ENCODE results near the gene TAAR6.
"Not testable (repeated sequence)": the region's sequence is repeated elsewhere in the genome, so short reads cannot be mapped to it uniquely, and the experiment has no call there.

Gene TAAR6

GRCh38 chr6:132589454-132589853 is 19.3 kb downstream of the TAAR6 start, which contains the start of gene TAAR5:
TAAR5 (minus strand) TSS chr6:132589741; CDS start chr6:132589686, 55 bp downstream.
- Histone ChIP-seq H3K4me3 (ENCODE audit: low read depth, low read length) (no peak within 1 kb of the TSS), H3K4me1 (ENCODE audit: control insufficient read depth, insufficient read depth, low read length) (no peaks in the 10 kb centered on the region), H3K9ac (ENCODE audit: low read depth, low read length) (no peak within 1 kb of the TSS), H3K36me3 (ENCODE audit: control insufficient read depth, insufficient read depth, low read length) (no peaks in the 10 kb centered on the region), H3K9me3 (ENCODE audit: control insufficient read depth, insufficient read depth, low read length) (no peaks in the 10 kb centered on the region), H3K27me3 (ENCODE audit: control insufficient read depth, insufficient read depth, low read length) (no peaks in the 10 kb centered on the region), H3K27ac (ENCODE audit: low read depth, low read length) (no peak within 1 kb of the TSS)

- H3K4me1 ChIP-seq (ENCODE audit: control insufficient read depth, insufficient read depth, low read length), result no peaks in the 10 kb centered on the region
- no peaks in the 10 kb centered on the region for H3K9me3 ChIP-seq (ENCODE audit: control insufficient read depth, insufficient read depth, low read length)
- H3K27ac ChIP-seq (ENCODE audit: low read depth, low read length), result no peak overlapping the region
- no peaks in the 10 kb centered on the region for H3K36me3 ChIP-seq (ENCODE audit: control insufficient read depth, insufficient read depth, low read length)
- H3K27me3 ChIP-seq (ENCODE audit: control insufficient read depth, insufficient read depth, low read length), result no peaks in the 10 kb centered on the region
- H3K9ac ChIP-seq (ENCODE audit: low read depth, low read length), result no peak overlapping the region
- H3K4me3 ChIP-seq (ENCODE audit: low read depth, low read length), result no peak overlapping the region
Measured at GRCh38 chr6:132590362-132590761, 20.2 kb downstream of the TAAR6 start.

- Histone ChIP-seq H3K27me3 (ENCODE audit: control insufficient read depth, insufficient read depth, low read length) (no peaks in the 10 kb centered on the region), H3K9me3 (ENCODE audit: control insufficient read depth, insufficient read depth, low read length) (no peaks in the 10 kb centered on the region), H3K4me3 (ENCODE audit: low read depth, low read length) (no peak overlapping the region), H3K4me1 (ENCODE audit: control insufficient read depth, insufficient read depth, low read length) (no peaks in the 10 kb centered on the region), H3K36me3 (ENCODE audit: control insufficient read depth, insufficient read depth, low read length) (no peaks in the 10 kb centered on the region), H3K9ac (ENCODE audit: low read depth, low read length) (no peak overlapping the region), H3K27ac (ENCODE audit: low read depth, low read length) (no peak overlapping the region)
Measured at GRCh38 chr6:132592855-132593254, 22.7 kb downstream of the TAAR6 start.

- Histone ChIP-seq H3K9me3 (ENCODE audit: control insufficient read depth, insufficient read depth, low read length) (no peaks in the 10 kb centered on the region), H3K36me3 (ENCODE audit: control insufficient read depth, insufficient read depth, low read length) (no peaks in the 10 kb centered on the region), H3K27ac (ENCODE audit: low read depth, low read length) (no peak overlapping the region), H3K4me3 (ENCODE audit: low read depth, low read length) (no peak overlapping the region), H3K9ac (ENCODE audit: low read depth, low read length) (no peak overlapping the region), H3K4me1 (ENCODE audit: control insufficient read depth, insufficient read depth, low read length) (no peaks in the 10 kb centered on the region), H3K27me3 (ENCODE audit: control insufficient read depth, insufficient read depth, low read length) (no peaks in the 10 kb centered on the region)
Measured at GRCh38 chr6:132596201-132596600, 26.1 kb downstream of the TAAR6 start.

- no peak overlapping the region for H3K4me3 ChIP-seq (ENCODE audit: low read depth, low read length)
- no peaks in the 10 kb centered on the region for H3K27me3 ChIP-seq (ENCODE audit: control insufficient read depth, insufficient read depth, low read length)
- H3K4me1 ChIP-seq (ENCODE audit: control insufficient read depth, insufficient read depth, low read length), result no peaks in the 10 kb centered on the region
- H3K9ac ChIP-seq (ENCODE audit: low read depth, low read length), result no peak overlapping the region
- H3K27ac ChIP-seq (ENCODE audit: low read depth, low read length), result no peak overlapping the region
- H3K36me3 ChIP-seq (ENCODE audit: control insufficient read depth, insufficient read depth, low read length), result no peaks in the 10 kb centered on the region
- no peaks in the 10 kb centered on the region for H3K9me3 ChIP-seq (ENCODE audit: control insufficient read depth, insufficient read depth, low read length)
Measured at GRCh38 chr6:132598473-132598872, 28.4 kb downstream of the TAAR6 start.

- not testable (repeated sequence) for H3K36me3 ChIP-seq (ENCODE audit: control insufficient read depth, insufficient read depth, low read length); H3K27me3 ChIP-seq (ENCODE audit: control insufficient read depth, insufficient read depth, low read length); H3K9ac ChIP-seq (ENCODE audit: low read depth, low read length); H3K27ac ChIP-seq (ENCODE audit: low read depth, low read length); H3K9me3 ChIP-seq (ENCODE audit: control insufficient read depth, insufficient read depth, low read length); H3K4me3 ChIP-seq (ENCODE audit: low read depth, low read length); H3K4me1 ChIP-seq (ENCODE audit: control insufficient read depth, insufficient read depth, low read length)
Measured at GRCh38 chr6:132600900-132601299, 30.8 kb downstream of the TAAR6 start.

GRCh38 chr6:132604635-132605152 is 34.6 kb downstream of the TAAR6 start:
- no peak overlapping the region for H3K27ac ChIP-seq (ENCODE audit: low read depth, low read length)
- no peak overlapping the region for H3K9ac ChIP-seq (ENCODE audit: low read depth, low read length)
- no peaks in the 10 kb centered on the region for H3K27me3 ChIP-seq (ENCODE audit: control insufficient read depth, insufficient read depth, low read length)
- no peaks in the 10 kb centered on the region for H3K9me3 ChIP-seq (ENCODE audit: control insufficient read depth, insufficient read depth, low read length)
- no peak overlapping the region for H3K4me3 ChIP-seq (ENCODE audit: low read depth, low read length)
- H3K4me1 ChIP-seq (ENCODE audit: control insufficient read depth, insufficient read depth, low read length), result no peaks in the 10 kb centered on the region
- no peaks in the 10 kb centered on the region for H3K36me3 ChIP-seq (ENCODE audit: control insufficient read depth, insufficient read depth, low read length)

- Histone ChIP-seq H3K9me3 (ENCODE audit: control insufficient read depth, insufficient read depth, low read length) (no peaks in the 10 kb centered on the region), H3K4me3 (ENCODE audit: low read depth, low read length) (no peak overlapping the region), H3K27ac (ENCODE audit: low read depth, low read length) (no peak overlapping the region), H3K9ac (ENCODE audit: low read depth, low read length) (no peak overlapping the region), H3K36me3 (ENCODE audit: control insufficient read depth, insufficient read depth, low read length) (no peaks in the 10 kb centered on the region), H3K4me1 (ENCODE audit: control insufficient read depth, insufficient read depth, low read length) (no peaks in the 10 kb centered on the region), H3K27me3 (ENCODE audit: control insufficient read depth, insufficient read depth, low read length) (no peaks in the 10 kb centered on the region)
Measured at GRCh38 chr6:132607544-132608233, 37.6 kb downstream of the TAAR6 start.

- H3K4me3 ChIP-seq (ENCODE audit: low read depth, low read length), result no peak overlapping the region
- H3K4me1 ChIP-seq (ENCODE audit: control insufficient read depth, insufficient read depth, low read length), result 0 out of 2 replicates have a peak, but pooled peaks cover 1% of the 10 kb centered on the region
- no peak overlapping the region for H3K27ac ChIP-seq (ENCODE audit: low read depth, low read length)
- H3K9me3 ChIP-seq (ENCODE audit: control insufficient read depth, insufficient read depth, low read length), result no peaks in the 10 kb centered on the region
- no peak overlapping the region for H3K9ac ChIP-seq (ENCODE audit: low read depth, low read length)
- H3K27me3 ChIP-seq (ENCODE audit: control insufficient read depth, insufficient read depth, low read length), result no peaks in the 10 kb centered on the region
- H3K36me3 ChIP-seq (ENCODE audit: control insufficient read depth, insufficient read depth, low read length), result no peaks in the 10 kb centered on the region
Measured at GRCh38 chr6:132611616-132612015, 41.5 kb downstream of the TAAR6 start.

- Histone ChIP-seq H3K4me1 (ENCODE audit: control insufficient read depth, insufficient read depth, low read length) (0 out of 2 replicates have a peak, but pooled peaks cover 3% of the 10 kb centered on the region), H3K9ac (ENCODE audit: low read depth, low read length) (no peak overlapping the region), H3K27me3 (ENCODE audit: control insufficient read depth, insufficient read depth, low read length) (no peaks in the 10 kb centered on the region), H3K9me3 (ENCODE audit: control insufficient read depth, insufficient read depth, low read length) (no peaks in the 10 kb centered on the region), H3K36me3 (ENCODE audit: control insufficient read depth, insufficient read depth, low read length) (no peaks in the 10 kb centered on the region), H3K4me3 (ENCODE audit: low read depth, low read length) (no peak overlapping the region), H3K27ac (ENCODE audit: low read depth, low read length) (no peak overlapping the region)
Measured at GRCh38 chr6:132612449-132613108, 42.5 kb downstream of the TAAR6 start.

GRCh38 chr6:132614554-132614953 is 44.4 kb downstream of the TAAR6 start:
- Histone ChIP-seq H3K27me3 (ENCODE audit: control insufficient read depth, insufficient read depth, low read length) (no peaks in the 10 kb centered on the region), H3K4me3 (ENCODE audit: low read depth, low read length) (no peak overlapping the region), H3K4me1 (ENCODE audit: control insufficient read depth, insufficient read depth, low read length) (0 out of 2 replicates have a peak, but pooled peaks cover 3% of the 10 kb centered on the region), H3K36me3 (ENCODE audit: control insufficient read depth, insufficient read depth, low read length) (no peaks in the 10 kb centered on the region), H3K9ac (ENCODE audit: low read depth, low read length) (no peak overlapping the region), H3K27ac (ENCODE audit: low read depth, low read length) (no peak overlapping the region), H3K9me3 (ENCODE audit: control insufficient read depth, insufficient read depth, low read length) (no peaks in the 10 kb centered on the region)
